Measurements from ENCODE around the gene PIP4K2C.
A peak's percentile ranks its signal among the peaks of the same experiment; 100 is the strongest.

PIP4K2C gene

GRCh38 chr12:57600395-57600794 is 9.4 kb downstream of the PIP4K2C start:
- DNase-seq (ENCODE audit: low read depth) = no peak
- no peak for TF ChIP-seq CTCF (IDR thresholded peaks at IDR 0.05; ENCODE audit: insufficient read depth, low read depth, low read length, missing control alignments)
- H3K4me3 ChIP-seq (ENCODE audit: low read depth, low read length) = no peak overlapping the region

GRCh38 chr12:57602544-57602943 is 11.6 kb downstream of the PIP4K2C start:
- no peak for DNase-seq (ENCODE audit: low read depth)
- TF ChIP-seq CTCF (IDR thresholded peaks at IDR 0.05; ENCODE audit: insufficient read depth, low read depth, low read length, missing control alignments) = no peak

GRCh38 chr12:57603324-57603723 is 12.3 kb downstream of the PIP4K2C start:
- DNase-seq (ENCODE audit: low read depth) = no peak
- H3K4me3 ChIP-seq (ENCODE audit: low read depth, low read length) = no peak overlapping the region
- TF ChIP-seq CTCF (IDR thresholded peaks at IDR 0.05; ENCODE audit: insufficient read depth, low read depth, low read length, missing control alignments) = no peak

More at GRCh38 chr12:57602544-57602943, 11.6 kb downstream of the PIP4K2C start:
- H3K4me3 ChIP-seq (ENCODE audit: low read depth, low read length) = no peak overlapping the region

GRCh38 chr12:57603815-57604453 is 12.9 kb downstream of the PIP4K2C start:
- no peak for TF ChIP-seq CTCF (IDR thresholded peaks at IDR 0.05; ENCODE audit: insufficient read depth, low read depth, low read length, missing control alignments)
- peak overlapping the region; percentile 90 for H3K4me3 ChIP-seq (ENCODE audit: low read depth, low read length)
- no peak for DNase-seq (ENCODE audit: low read depth)

GRCh38 chr12:57604454-57604991 is 13.5 kb downstream of the PIP4K2C start, which contains the start of gene DTX3:
Gene DTX3, plus strand, starts transcription at chr12:57604824. Its CDS starts 1,694 bp downstream, at chr12:57606518.
- H3K4me3 ChIP-seq (ENCODE audit: low read depth, low read length) = peak within 1 kb of the TSS; percentile 90
- peak; percentile 46 for DNase-seq (ENCODE audit: low read depth)

GRCh38 chr12:57604992-57605810 is 14.2 kb downstream of the PIP4K2C start:
- no peak for TF ChIP-seq CTCF (IDR thresholded peaks at IDR 0.05; ENCODE audit: insufficient read depth, low read depth, low read length, missing control alignments)
- no peak for DNase-seq (ENCODE audit: low read depth)
- peak overlapping the region; percentile 90 for H3K4me3 ChIP-seq (ENCODE audit: low read depth, low read length)

More at GRCh38 chr12:57604454-57604991, 13.5 kb downstream of the PIP4K2C start, which contains the start of gene DTX3:
- no peak for TF ChIP-seq CTCF (IDR thresholded peaks at IDR 0.05; ENCODE audit: insufficient read depth, low read depth, low read length, missing control alignments)
